ENCODE results near the gene ZAP70. TPM values are rescaled to one million over a fixed set of nuclear protein-coding genes. Genes with fewer than 3 reads are reported as not detected.

Gene ZAP70
- total RNA-seq, 4 donors from 2014 or later = 2.3 to 3.3 (median 3.1) TPM

- no peak for TF ChIP-seq CTCF (IDR thresholded peaks at IDR 0.05; ENCODE audit: low read depth)
These were observed 20.1 kb downstream of the ZAP70 start for GRCh38 chr2:97733341-97734035.

- no peak for TF ChIP-seq CTCF (IDR thresholded peaks at IDR 0.05; ENCODE audit: low read depth)
These were observed 21.0 kb downstream of the ZAP70 start for GRCh38 chr2:97734061-97735051.

- TF ChIP-seq CTCF (IDR thresholded peaks at IDR 0.05; ENCODE audit: low read depth) = no peak
These were observed 21.8 kb downstream of the ZAP70 start for GRCh38 chr2:97735161-97735561.

GRCh38 chr2:97736185-97736584, 22.8 kb downstream of the ZAP70 start:
- TF ChIP-seq CTCF (IDR thresholded peaks at IDR 0.05; ENCODE audit: low read depth) = no peak

GRCh38 chr2:97736608-97737330, 23.4 kb downstream of the ZAP70 start:
- no peak for TF ChIP-seq CTCF (IDR thresholded peaks at IDR 0.05; ENCODE audit: low read depth)

GRCh38 chr2:97737421-97738178, 24.2 kb downstream of the ZAP70 start:
- TF ChIP-seq CTCF (IDR thresholded peaks at IDR 0.05; ENCODE audit: low read depth) = no peak

All from subcutaneous adipose tissue (tissue), 4 donors.